ENCODE results near the gene MAGEA11. TPM values are rescaled to one million over a fixed set of nuclear protein-coding genes. Genes with fewer than 3 reads are reported as not detected.

Gene MAGEA11
- total RNA-seq, 4 donors from 2014 or later, result not detected

GRCh38 chrX:149758068-149758714 is 46.3 kb downstream of the MAGEA11 start:
- TF ChIP-seq, protein P1, sequence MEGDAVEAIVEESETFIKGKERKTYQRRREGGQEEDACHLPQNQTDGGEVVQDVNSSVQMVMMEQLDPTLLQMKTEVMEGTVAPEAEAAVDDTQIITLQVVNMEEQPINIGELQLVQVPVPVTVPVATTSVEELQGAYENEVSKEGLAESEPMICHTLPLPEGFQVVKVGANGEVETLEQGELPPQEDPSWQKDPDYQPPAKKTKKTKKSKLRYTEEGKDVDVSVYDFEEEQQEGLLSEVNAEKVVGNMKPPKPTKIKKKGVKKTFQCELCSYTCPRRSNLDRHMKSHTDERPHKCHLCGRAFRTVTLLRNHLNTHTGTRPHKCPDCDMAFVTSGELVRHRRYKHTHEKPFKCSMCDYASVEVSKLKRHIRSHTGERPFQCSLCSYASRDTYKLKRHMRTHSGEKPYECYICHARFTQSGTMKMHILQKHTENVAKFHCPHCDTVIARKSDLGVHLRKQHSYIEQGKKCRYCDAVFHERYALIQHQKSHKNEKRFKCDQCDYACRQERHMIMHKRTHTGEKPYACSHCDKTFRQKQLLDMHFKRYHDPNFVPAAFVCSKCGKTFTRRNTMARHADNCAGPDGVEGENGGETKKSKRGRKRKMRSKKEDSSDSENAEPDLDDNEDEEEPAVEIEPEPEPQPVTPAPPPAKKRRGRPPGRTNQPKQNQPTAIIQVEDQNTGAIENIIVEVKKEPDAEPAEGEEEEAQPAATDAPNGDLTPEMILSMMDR (IDR thresholded peaks at IDR 0.05; ENCODE audit: low read depth), result no peak

DNA sequence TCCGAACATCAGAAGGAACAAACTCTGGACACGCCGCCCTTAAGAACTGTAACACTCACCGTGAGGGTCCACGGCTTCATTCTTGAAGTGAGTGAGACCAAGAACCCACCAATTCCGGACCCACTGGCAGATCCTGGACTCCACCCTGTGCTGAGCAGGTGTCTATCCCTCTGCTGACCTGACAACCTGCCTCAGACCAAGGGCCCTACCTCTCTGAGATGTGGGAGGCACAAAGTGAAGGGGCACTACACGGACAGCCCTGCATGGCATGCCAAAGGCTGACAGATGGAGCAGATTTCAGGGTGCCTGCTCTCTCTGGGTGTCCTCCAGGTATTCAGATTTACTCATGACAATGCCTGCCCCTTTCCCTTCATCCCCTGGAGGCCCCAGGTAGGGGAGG is 48.0 kb downstream of the MAGEA11 start:
- TF ChIP-seq, protein P1 (IDR thresholded peaks at IDR 0.05; ENCODE audit: low read depth), result no peak

DNA sequence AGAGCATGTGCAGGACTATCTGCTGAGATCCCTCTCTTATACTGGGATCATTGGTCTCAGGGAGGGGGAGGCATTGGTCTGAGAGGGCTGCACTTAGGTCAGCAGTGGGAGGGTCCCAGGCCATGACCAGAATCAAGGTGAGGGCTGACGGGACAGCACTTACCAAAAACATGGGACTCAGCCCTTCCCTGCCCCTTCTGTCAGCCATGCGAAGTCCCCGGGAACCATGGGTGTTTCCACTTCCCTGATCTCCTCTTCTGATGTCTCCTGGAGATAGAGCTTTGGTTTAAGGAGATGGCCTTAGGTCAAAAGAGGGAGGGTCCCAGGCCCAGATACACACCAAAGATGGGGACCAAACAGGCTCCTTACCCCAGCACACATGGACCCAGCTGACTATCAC is 49.1 kb downstream of the MAGEA11 start:
- TF ChIP-seq, protein P1 (IDR thresholded peaks at IDR 0.05; ENCODE audit: low read depth), result no peak

- TF ChIP-seq, protein P1 (IDR thresholded peaks at IDR 0.05; ENCODE audit: low read depth), result no peak
These were observed 51.1 kb downstream of the MAGEA11 start for GRCh38 chrX:149762696-149763614.

Small RNA genes lying within 50 kb of the gene (small RNA-seq; reads per million reads assigned to genes)
- gene AC244098.1 (not detected), gene AC244098.2 (not detected), gene AC244098.3 (not detected)

Other genes with a start within 250 kb of the MAGEA11 start
- gene IDS, start 206.8 kb upstream of the MAGEA11 start, total RNA-seq, result 10 to 100 TPM; 55.8 to 73.1 (median 56.8) TPM
- 10 to 100 TPM in 2 of 4 donors, 1 to 10 TPM in 2; 7.6 to 16.8 (median 12.3) TPM for gene EOLA1, start 171.0 kb upstream of the MAGEA11 start, total RNA-seq
- gene HSFX3, start 162.1 kb upstream of the MAGEA11 start, total RNA-seq, result not detected
- gene MAGEA9B, start 124.6 kb upstream of the MAGEA11 start, total RNA-seq, result not detected
- under 1 TPM in 2 of 4 donors, not detected in 2; 0.65 to 0.68 TPM for gene HSFX2, start 116.7 kb upstream of the MAGEA11 start, total RNA-seq
- 10 to 100 TPM; 15.1 to 20.2 (median 18.9) TPM for gene TMEM185A, start 80.3 kb upstream of the MAGEA11 start, total RNA-seq
- 1 to 10 TPM in 2 of 4 donors, under 1 TPM in 2; 0.33 to 1.7 (median 0.83) TPM for gene HSFX1, start 62.0 kb downstream of the MAGEA11 start, total RNA-seq
- gene MAGEA9, start 69.9 kb downstream of the MAGEA11 start, total RNA-seq, result not detected
- gene MAGEA8, start 169.1 kb downstream of the MAGEA11 start, total RNA-seq, result not detected
- gene HSFX4, start 217.5 kb downstream of the MAGEA11 start, total RNA-seq, result not detected
- gene EOLA2, start 226.4 kb downstream of the MAGEA11 start, total RNA-seq, result 10 to 100 TPM; 11.7 to 35.8 (median 15.9) TPM

All from subcutaneous adipose tissue (tissue), 4 donors.